SK-N-SH treated with all-trans-retinoic acid at 6 μM for 48 hours (cell line): ENCODE measurements around the gene CRYBG1.
A peak's percentile ranks its signal among the peaks of the same experiment; 100 is the strongest.

Source experiments
- ATAC-seq: fragments of 200-7000 bp; cut with Tn5 transposase; 3 replicates; pipeline ENCODE4 v1.9.1; 2020; ENCODE audit warnings: mild to moderate bottlenecking, moderate library complexity
- ARNTL ChIP-seq: fragments of 450-650 bp; formaldehyde crosslinking; IDR thresholded peaks from 2 replicates; pipeline ENCODE4 v1.5.0; 2020; ENCODE audit warnings: low read depth, mild to moderate bottlenecking, moderate library complexity, borderline replicate concordance
- CSDC2 ChIP-seq: fragments of 250-450 bp; sonication (Bioruptor Pico); IDR thresholded peaks from 2 replicates; pipeline ENCODE4 v1.5.0; 2020; ENCODE audit warnings: mild to moderate bottlenecking, moderate library complexity
- ESRRG ChIP-seq: fragments of 250-450 bp; sonication (Bioruptor Pico); IDR thresholded peaks from 2 replicates; pipeline ENCODE4 v1.6.1; 2021; ENCODE audit warnings: mild to moderate bottlenecking
- GLIS3 ChIP-seq: fragments of 250-450 bp; sonication (Bioruptor Pico); IDR thresholded peaks from 2 replicates; pipeline ENCODE4 v1.5.0; 2020; ENCODE audit warnings: mild to moderate bottlenecking, moderate library complexity
- ISL1 ChIP-seq: fragments of 250-450 bp; sonication (Bioruptor Pico); IDR thresholded peaks from 2 replicates; pipeline ENCODE4 v2.1.2; 2022; ENCODE audit warnings: mild to moderate bottlenecking, moderate library complexity
- OSR1 ChIP-seq: fragments of 250-450 bp; sonication (Bioruptor Pico); IDR thresholded peaks from 2 replicates; pipeline ENCODE4 v1.8.0; 2022; ENCODE audit warnings: moderate library complexity, mild to moderate bottlenecking, inconsistent platforms
- PPARA ChIP-seq: fragments of 250-450 bp; sonication (Bioruptor Pico); IDR thresholded peaks from 2 replicates; pipeline ENCODE4 v1.5.0; 2020; ENCODE audit warnings: mild to moderate bottlenecking, borderline replicate concordance
- RARB ChIP-seq: fragments of 250-450 bp; sonication (Bioruptor Pico); IDR thresholded peaks from 2 replicates; pipeline ENCODE4 v1.8.0; 2021; ENCODE audit warnings: mild to moderate bottlenecking, moderate library complexity
- TOX ChIP-seq: fragments of 250-450 bp; sonication (Bioruptor Pico); IDR thresholded peaks from 2 replicates; pipeline ENCODE4 v1.8.0; 2021; ENCODE audit warnings: mild to moderate bottlenecking, moderate library complexity, borderline replicate concordance
- ZC3H10 ChIP-seq: fragments of 250-450 bp; sonication (Bioruptor Pico); IDR thresholded peaks from 2 replicates; pipeline ENCODE4 v1.5.1; 2021; ENCODE audit warnings: mild to moderate bottlenecking, moderate library complexity
- ZFP3 ChIP-seq: fragments of 250-450 bp; sonication (Bioruptor Pico); IDR thresholded peaks from 2 replicates; pipeline ENCODE4 v1.5.0; 2020; ENCODE audit warnings: mild to moderate bottlenecking, moderate library complexity
- ZFP30 ChIP-seq: fragments of 450-650 bp; formaldehyde crosslinking; IDR thresholded peaks from 2 replicates; pipeline ENCODE4 v1.5.0; 2022; ENCODE audit warnings: mild to moderate bottlenecking, moderate library complexity
- ZNF70 ChIP-seq: fragments of 450-650 bp; formaldehyde crosslinking; IDR thresholded peaks from 2 replicates; pipeline ENCODE4 v1.5.0; 2020; ENCODE audit warnings: mild to moderate bottlenecking, moderate library complexity
- ZNF8 ChIP-seq: fragments of 450-650 bp; formaldehyde crosslinking; IDR thresholded peaks from 2 replicates; pipeline ENCODE4 v1.5.0; 2020; ENCODE audit warnings: mild to moderate bottlenecking, moderate library complexity
- TF ChIP-seq, protein P1 (sequence below): fragments of 250-450 bp; sonication (Bioruptor Pico); IDR thresholded peaks from 2 replicates; pipeline ENCODE4 v1.5.0; 2020; ENCODE audit warnings: mild to moderate bottlenecking, moderate library complexity
- TF ChIP-seq, protein P2 (sequence below): fragments of 250-450 bp; sonication (Bioruptor Pico); IDR thresholded peaks from 2 replicates; pipeline ENCODE4 v1.8.0; 2021; ENCODE audit warnings: low read depth, mild to moderate bottlenecking, moderate library complexity, borderline replicate concordance
- TF ChIP-seq, protein P3 (sequence below): fragments of 250-450 bp; sonication (Bioruptor Pico); IDR thresholded peaks from 2 replicates; pipeline ENCODE4 v1.8.0; 2020; ENCODE audit warnings: mild to moderate bottlenecking, moderate library complexity, borderline replicate concordance
- TF ChIP-seq, protein P4 (sequence below): fragments of 250-450 bp; sonication (Bioruptor Pico); IDR thresholded peaks from 2 replicates; pipeline ENCODE4 v1.5.1; 2021; ENCODE audit warnings: mild to moderate bottlenecking, moderate library complexity
- TF ChIP-seq, protein P5 (sequence below): fragments of 250-450 bp; sonication (Bioruptor Pico); IDR thresholded peaks from 2 replicates; pipeline ENCODE4 v1.5.1; 2020; ENCODE audit warnings: low read depth, mild to moderate bottlenecking, moderate library complexity

The CRYBG1 gene

DNA sequence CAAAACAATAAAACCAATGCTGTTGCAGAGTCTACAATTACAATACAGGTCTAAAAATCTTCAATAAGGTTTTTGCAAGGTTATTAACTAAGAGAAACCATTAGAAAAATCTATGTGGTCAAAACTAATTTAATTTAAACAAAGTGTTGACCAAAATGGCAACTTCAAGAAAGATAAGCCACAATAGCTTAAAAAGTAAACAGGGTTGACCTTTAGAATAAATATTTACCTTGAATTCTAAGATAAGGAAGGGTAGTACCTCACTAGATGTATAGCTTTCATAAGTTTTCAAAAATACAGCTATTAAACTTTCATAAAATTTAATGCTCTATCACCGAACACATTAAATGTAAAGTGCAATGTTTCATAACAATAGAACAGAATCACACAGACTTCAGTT lies 257.3 kb downstream of the CRYBG1 start (continued):
- TF ChIP-seq OSR1 (CRISPR knock-in tag) (no peak), ZFP30 (no peak)

DNA sequence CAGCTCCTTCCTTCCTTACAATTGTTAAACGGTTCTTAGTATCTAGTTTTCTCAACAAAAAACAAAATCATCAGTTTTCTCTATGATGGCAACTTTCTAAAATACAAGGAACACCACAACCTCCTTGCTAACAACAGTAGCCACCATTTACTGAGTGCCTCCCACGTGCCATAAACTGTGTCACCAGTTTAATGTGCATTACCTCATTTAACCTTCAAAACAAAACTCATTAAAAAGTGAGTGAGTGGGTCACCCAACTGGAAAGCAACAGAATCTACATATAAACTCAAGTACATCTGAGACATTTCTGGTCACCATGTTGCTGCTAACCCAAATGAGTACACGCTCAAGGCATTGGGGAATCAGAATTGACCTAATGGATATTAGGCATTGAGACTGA lies 257.8 kb downstream of the CRYBG1 start:
- TF ChIP-seq, protein P1, sequence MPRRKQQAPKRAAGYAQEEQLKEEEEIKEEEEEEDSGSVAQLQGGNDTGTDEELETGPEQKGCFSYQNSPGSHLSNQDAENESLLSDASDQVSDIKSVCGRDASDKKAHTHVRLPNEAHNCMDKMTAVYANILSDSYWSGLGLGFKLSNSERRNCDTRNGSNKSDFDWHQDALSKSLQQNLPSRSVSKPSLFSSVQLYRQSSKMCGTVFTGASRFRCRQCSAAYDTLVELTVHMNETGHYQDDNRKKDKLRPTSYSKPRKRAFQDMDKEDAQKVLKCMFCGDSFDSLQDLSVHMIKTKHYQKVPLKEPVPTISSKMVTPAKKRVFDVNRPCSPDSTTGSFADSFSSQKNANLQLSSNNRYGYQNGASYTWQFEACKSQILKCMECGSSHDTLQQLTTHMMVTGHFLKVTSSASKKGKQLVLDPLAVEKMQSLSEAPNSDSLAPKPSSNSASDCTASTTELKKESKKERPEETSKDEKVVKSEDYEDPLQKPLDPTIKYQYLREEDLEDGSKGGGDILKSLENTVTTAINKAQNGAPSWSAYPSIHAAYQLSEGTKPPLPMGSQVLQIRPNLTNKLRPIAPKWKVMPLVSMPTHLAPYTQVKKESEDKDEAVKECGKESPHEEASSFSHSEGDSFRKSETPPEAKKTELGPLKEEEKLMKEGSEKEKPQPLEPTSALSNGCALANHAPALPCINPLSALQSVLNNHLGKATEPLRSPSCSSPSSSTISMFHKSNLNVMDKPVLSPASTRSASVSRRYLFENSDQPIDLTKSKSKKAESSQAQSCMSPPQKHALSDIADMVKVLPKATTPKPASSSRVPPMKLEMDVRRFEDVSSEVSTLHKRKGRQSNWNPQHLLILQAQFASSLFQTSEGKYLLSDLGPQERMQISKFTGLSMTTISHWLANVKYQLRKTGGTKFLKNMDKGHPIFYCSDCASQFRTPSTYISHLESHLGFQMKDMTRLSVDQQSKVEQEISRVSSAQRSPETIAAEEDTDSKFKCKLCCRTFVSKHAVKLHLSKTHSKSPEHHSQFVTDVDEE (CRISPR knock-in tag), result no peak
- no peak for TF ChIP-seq GLIS3 (CRISPR knock-in tag)
- TF ChIP-seq ZNF8, result no peak
- no peak for TF ChIP-seq ZFP3 (CRISPR knock-in tag)
- TF ChIP-seq, protein P2, sequence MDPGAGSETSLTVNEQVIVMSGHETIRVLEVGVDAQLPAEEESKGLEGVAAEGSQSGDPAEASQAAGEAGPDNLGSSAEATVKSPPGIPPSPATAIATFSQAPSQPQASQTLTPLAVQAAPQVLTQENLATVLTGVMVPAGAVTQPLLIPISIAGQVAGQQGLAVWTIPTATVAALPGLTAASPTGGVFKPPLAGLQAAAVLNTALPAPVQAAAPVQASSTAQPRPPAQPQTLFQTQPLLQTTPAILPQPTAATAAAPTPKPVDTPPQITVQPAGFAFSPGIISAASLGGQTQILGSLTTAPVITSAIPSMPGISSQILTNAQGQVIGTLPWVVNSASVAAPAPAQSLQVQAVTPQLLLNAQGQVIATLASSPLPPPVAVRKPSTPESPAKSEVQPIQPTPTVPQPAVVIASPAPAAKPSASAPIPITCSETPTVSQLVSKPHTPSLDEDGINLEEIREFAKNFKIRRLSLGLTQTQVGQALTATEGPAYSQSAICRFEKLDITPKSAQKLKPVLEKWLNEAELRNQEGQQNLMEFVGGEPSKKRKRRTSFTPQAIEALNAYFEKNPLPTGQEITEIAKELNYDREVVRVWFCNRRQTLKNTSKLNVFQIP (CRISPR knock-in tag), result no peak

DNA sequence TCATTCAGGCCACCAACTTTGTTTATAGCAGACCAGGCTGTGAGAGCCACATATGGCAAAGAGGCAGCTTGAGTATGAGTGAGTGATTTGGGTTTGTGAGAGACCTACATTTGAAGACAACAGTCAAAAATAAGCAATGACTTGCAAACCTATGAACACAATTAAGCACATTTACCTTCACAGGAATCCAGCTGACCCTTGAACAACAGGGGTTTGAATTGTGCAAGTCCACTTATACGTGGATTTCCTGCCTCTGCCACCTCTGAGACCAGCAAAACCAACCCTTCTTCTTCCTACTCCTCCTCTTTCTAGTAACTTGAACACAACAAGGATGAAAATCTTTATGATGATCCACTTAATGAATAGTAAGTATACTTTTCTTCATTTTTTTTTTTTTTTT lies 258.7 kb downstream of the CRYBG1 start:
- ATAC-seq, result no peak
- TF ChIP-seq ISL1 (CRISPR knock-in tag), result no peak

More for the DNA sequence above, 257.8 kb downstream of the CRYBG1 start:
- ATAC-seq, result no peak

DNA sequence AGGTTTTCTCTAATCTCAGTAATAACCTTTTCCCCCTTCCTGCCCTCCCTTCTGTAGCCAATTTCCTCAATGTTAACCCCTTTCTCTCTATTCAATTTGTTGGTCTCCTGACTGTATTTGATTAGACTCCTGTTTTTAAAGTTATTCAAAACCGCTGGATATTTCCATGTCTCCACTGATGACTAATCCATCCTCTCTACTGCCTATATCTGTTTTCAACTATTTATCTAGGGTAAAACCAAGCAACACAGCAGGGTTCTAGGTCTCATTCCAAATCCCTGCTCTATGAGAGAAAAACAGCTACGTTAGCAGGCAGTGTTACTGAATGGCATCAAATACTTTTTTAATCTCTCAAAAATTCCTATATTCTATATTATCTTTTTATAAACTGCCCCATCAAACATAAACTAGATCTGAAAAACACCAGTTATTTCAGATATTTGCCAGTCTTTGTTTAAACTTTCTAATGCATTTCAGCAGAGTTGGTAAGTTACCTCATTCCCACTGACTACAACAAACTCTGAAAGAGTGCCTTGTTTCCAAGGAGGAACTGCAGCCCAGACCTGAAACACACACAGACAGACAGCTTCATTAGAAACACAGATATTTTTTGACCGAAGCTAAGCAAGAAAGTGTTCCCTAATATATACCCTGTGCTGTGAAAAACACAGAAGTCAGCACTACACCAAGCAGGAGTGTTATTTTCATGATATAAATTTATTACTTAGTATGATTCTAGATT lies 260.6 kb downstream of the CRYBG1 start:
- peak; percentile 51; the same call in 2 of the 3 replicates for ATAC-seq
- TF ChIP-seq OSR1 (CRISPR knock-in tag) (no peak), PPARA (no peak), ZFP3 (CRISPR knock-in tag) (no peak), ARNTL (CRISPR knock-in tag) (no peak), RARB (CRISPR knock-in tag) (no peak), ISL1 (CRISPR knock-in tag) (no peak), ZNF8 (no peak), ESRRG (CRISPR knock-in tag) (no peak), ZC3H10 (CRISPR knock-in tag) (no peak), CSDC2 (no peak), TOX (CRISPR knock-in tag) (no peak), ZNF70 (CRISPR knock-in tag) (no peak)
- TF ChIP-seq, protein P3, sequence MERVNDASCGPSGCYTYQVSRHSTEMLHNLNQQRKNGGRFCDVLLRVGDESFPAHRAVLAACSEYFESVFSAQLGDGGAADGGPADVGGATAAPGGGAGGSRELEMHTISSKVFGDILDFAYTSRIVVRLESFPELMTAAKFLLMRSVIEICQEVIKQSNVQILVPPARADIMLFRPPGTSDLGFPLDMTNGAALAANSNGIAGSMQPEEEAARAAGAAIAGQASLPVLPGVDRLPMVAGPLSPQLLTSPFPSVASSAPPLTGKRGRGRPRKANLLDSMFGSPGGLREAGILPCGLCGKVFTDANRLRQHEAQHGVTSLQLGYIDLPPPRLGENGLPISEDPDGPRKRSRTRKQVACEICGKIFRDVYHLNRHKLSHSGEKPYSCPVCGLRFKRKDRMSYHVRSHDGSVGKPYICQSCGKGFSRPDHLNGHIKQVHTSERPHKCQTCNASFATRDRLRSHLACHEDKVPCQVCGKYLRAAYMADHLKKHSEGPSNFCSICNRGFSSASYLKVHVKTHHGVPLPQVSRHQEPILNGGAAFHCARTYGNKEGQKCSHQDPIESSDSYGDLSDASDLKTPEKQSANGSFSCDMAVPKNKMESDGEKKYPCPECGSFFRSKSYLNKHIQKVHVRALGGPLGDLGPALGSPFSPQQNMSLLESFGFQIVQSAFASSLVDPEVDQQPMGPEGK (CRISPR knock-in tag), result no peak
- TF ChIP-seq, protein P4, sequence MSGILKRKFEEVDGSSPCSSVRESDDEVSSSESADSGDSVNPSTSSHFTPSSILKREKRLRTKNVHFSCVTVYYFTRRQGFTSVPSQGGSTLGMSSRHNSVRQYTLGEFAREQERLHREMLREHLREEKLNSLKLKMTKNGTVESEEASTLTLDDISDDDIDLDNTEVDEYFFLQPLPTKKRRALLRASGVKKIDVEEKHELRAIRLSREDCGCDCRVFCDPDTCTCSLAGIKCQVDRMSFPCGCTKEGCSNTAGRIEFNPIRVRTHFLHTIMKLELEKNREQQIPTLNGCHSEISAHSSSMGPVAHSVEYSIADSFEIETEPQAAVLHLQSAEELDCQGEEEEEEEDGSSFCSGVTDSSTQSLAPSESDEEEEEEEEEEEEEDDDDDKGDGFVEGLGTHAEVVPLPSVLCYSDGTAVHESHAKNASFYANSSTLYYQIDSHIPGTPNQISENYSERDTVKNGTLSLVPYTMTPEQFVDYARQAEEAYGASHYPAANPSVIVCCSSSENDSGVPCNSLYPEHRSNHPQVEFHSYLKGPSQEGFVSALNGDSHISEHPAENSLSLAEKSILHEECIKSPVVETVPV (CRISPR knock-in tag), result no peak
- TF ChIP-seq, protein P5, sequence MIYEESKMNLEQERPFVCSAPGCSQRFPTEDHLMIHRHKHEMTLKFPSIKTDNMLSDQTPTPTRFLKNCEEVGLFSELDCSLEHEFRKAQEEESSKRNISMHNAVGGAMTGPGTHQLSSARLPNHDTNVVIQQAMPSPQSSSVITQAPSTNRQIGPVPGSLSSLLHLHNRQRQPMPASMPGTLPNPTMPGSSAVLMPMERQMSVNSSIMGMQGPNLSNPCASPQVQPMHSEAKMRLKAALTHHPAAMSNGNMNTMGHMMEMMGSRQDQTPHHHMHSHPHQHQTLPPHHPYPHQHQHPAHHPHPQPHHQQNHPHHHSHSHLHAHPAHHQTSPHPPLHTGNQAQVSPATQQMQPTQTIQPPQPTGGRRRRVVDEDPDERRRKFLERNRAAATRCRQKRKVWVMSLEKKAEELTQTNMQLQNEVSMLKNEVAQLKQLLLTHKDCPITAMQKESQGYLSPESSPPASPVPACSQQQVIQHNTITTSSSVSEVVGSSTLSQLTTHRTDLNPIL (CRISPR knock-in tag), result no peak
